CD4-positive, alpha-beta T cell (primary cell): ENCODE measurements around the gene PPM1L. TPM values are rescaled to one million over a fixed set of nuclear protein-coding genes. Genes with fewer than 3 reads are reported as not detected.

Source experiments
- ATAC-seq: fragments of 200-7000 bp; cut with Tn5 transposase; one replicate; pipeline ENCODE4 v1.10.0; 2022; ENCODE audit warnings: mild to moderate bottlenecking; ENCODE audit not compliant: poor library complexity
- CTCF ChIA-PET: fragments of 350-600 bp; sonication (Branson Sonifier 250); formaldehyde crosslinking; loops from one replicate; lab custom pipeline; 2021; ENCODE audit warnings: antibody characterized with exemption, inconsistent platforms; lab: Charles Lee
- POLR2A ChIA-PET: fragments of 350-600 bp; sonication (Branson Sonifier 250); formaldehyde crosslinking; loops from one replicate; lab custom pipeline; 2021; ENCODE audit warnings: antibody characterized with exemption, inconsistent platforms; lab: Charles Lee
- DNase-seq, 14 experiments: peaks; one replicate each; pipeline ENCODE4 v3.0.0-alpha.2; 2013 to 2020; ENCODE audit warnings: mixed read lengths in 2 of 14
- H3K27ac ChIP-seq, 2 donors: one replicate each; pipeline versions ENCODE4 v1.5.1 to v1.7.0; 2013; ENCODE audit warnings: low read length in 2 of 2, low read depth in 1 of 2, mild to moderate bottlenecking in 1 of 2
- H3K27me3 ChIP-seq, 2 experiments: 1 replicate in 1 of 2; 2 replicates in 1 of 2; pipeline versions ENCODE4 v1.6.1 to v1.7.0; 2013; ENCODE audit warnings: low read length in 2 of 2, control low read depth in 1 of 2, mild to moderate bottlenecking in 1 of 2, moderate library complexity in 1 of 2; ENCODE audit not compliant: insufficient read depth in 2 of 2, control insufficient read depth in 1 of 2
- H3K36me3 ChIP-seq: one replicate; pipeline ENCODE4 v1.6.1; 2013; ENCODE audit warnings: low read length, control low read depth; ENCODE audit not compliant: insufficient read depth
- H3K4me1 ChIP-seq: one replicate; pipeline ENCODE4 v1.6.1; 2013; ENCODE audit warnings: low read length, control low read depth; ENCODE audit not compliant: insufficient read depth
- H3K4me3 ChIP-seq: one replicate; pipeline ENCODE4 v1.5.1; 2013; ENCODE audit warnings: mild to moderate bottlenecking, low read length, moderate library complexity
- H3K9me3 ChIP-seq, 2 experiments: 1 replicate in 1 of 2; 2 replicates in 1 of 2; pipeline versions ENCODE4 v1.6.1 to v1.7.0; 2013; ENCODE audit warnings: low read length in 2 of 2, mild to moderate bottlenecking in 2 of 2, control low read depth in 1 of 2, moderate library complexity in 1 of 2; ENCODE audit not compliant: control insufficient read depth in 1 of 2, insufficient read depth in 1 of 2
- H3K27ac Mint-ChIP-seq: one replicate; pipeline ENCODE4 v1.8.0; 2020; ENCODE audit warnings: mixed read lengths
- H3K27me3 Mint-ChIP-seq: one replicate; pipeline ENCODE4 v1.8.0; 2021; ENCODE audit warnings: mixed read lengths
- H3K36me3 Mint-ChIP-seq: one replicate; pipeline ENCODE4 v1.8.0; 2021; ENCODE audit warnings: low read depth, mixed read lengths
- H3K4me1 Mint-ChIP-seq: one replicate; pipeline ENCODE4 v1.8.0; 2021; ENCODE audit warnings: low read depth, mixed read lengths
- H3K4me3 Mint-ChIP-seq: one replicate; pipeline ENCODE4 v1.8.0; 2020; ENCODE audit warnings: mild to moderate bottlenecking, mixed read lengths
- H3K9me3 Mint-ChIP-seq: one replicate; pipeline ENCODE4 v1.8.0; 2020; ENCODE audit warnings: mixed read lengths
- intact Hi-C, 2 experiments: fragments of 100-400 bp; cut with DNase I in 1 of 2; cut with micrococcal nuclease in 1 of 2; formaldehyde crosslinking; loops; one replicate each; pipeline versions ENCODE4 v1.15.1 to v1.9.0; 2023 to 2025; cut with DNase I, micrococcal nuclease
- total RNA-seq, 174 experiments: library from RNA in 2 of 174; stranded (reverse) in 2 of 174; gene quantifications; one replicate each; pipeline ENCODE4 v1.2.3 and lab custom pipeline; 2021 to 2026
- TF ChIP-seq, protein P1 (sequence below): fragments of 200-600 bp; IDR thresholded peaks from one replicate; pipeline ENCODE4 v1.8.0; 2022; ENCODE audit warnings: antibody characterized with exemption, mild to moderate bottlenecking

Gene PPM1L
- total RNA-seq, 2 experiments from 2014 or later: 3.0 to 3.4 TPM

DNA sequence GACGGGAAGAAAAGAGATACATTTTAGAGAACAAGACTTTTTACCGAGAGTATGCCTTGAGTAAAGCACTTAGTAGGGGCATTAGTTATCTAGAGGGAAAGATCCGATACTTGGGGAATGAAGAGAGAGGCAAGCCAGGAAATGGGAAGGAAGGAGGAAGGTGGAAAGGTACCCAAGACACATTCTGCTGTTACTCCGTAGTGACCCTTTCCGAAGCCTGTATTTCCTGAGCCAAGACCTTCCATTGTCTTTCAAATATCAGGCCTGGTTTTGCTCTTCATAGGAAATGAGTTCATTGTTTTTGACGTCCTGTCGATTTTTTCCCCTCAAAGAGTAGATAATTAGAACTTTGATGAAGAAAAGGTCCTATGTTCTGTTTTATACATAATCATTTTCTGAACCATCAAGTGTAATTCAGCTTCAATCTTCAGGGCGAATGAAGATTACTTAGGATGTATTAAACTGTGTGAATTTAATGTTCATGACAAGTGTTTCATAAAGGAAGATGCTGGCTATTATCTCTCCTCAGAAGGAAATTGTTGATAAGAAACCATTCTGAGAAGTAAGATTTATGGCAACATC lies 95.7 kb downstream of the PPM1L start:
- peaks cover 2% of the 10 kb centered on the region for H3K9me3 Mint-ChIP-seq
- no peaks in the 10 kb centered on the region for H3K36me3 ChIP-seq
- CTCF ChIA-PET: no interaction called here
- no peak overlapping the region for H3K27ac ChIP-seq
- H3K27ac Mint-ChIP-seq: no peak overlapping the region
- no peaks in the 10 kb centered on the region for H3K4me1 ChIP-seq
- intact Hi-C loops: no loop called here
- DNase-seq (no peak), ATAC-seq (no peak)
- H3K27me3 ChIP-seq: no peaks in the 10 kb centered on the region
- H3K9me3 ChIP-seq: no peaks in the 10 kb centered on the region
- no peaks in the 10 kb centered on the region for H3K27me3 Mint-ChIP-seq
- H3K4me1 Mint-ChIP-seq: no peaks in the 10 kb centered on the region
- H3K4me3 Mint-ChIP-seq: no peak overlapping the region
- no peaks in the 10 kb centered on the region for H3K36me3 Mint-ChIP-seq
- TF ChIP-seq, protein P1, sequence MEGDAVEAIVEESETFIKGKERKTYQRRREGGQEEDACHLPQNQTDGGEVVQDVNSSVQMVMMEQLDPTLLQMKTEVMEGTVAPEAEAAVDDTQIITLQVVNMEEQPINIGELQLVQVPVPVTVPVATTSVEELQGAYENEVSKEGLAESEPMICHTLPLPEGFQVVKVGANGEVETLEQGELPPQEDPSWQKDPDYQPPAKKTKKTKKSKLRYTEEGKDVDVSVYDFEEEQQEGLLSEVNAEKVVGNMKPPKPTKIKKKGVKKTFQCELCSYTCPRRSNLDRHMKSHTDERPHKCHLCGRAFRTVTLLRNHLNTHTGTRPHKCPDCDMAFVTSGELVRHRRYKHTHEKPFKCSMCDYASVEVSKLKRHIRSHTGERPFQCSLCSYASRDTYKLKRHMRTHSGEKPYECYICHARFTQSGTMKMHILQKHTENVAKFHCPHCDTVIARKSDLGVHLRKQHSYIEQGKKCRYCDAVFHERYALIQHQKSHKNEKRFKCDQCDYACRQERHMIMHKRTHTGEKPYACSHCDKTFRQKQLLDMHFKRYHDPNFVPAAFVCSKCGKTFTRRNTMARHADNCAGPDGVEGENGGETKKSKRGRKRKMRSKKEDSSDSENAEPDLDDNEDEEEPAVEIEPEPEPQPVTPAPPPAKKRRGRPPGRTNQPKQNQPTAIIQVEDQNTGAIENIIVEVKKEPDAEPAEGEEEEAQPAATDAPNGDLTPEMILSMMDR: no peak
- POLR2A ChIA-PET: no interaction called here
- H3K4me3 ChIP-seq: no peak overlapping the region

DNA sequence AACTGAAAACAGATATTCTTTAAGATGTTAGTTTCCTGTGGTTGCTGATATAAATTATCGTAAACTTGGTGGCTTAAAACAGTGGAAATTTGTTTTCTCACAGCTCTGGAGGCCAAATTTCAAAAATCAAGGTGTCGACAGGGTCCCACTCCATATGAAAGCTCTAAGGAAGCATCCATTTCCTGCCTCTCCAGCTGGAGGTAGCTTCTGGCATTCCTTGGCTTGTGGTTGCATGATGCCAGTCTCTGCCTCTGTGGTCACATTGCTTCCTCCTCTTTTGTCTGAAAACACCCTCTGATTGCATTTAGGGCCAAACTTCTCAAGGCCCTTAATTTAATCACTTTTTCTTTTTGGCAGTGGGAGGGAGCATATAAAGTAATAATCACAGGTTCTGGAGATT lies 96.8 kb downstream of the PPM1L start:
- Mint-ChIP-seq H3K36me3 (no peaks in the 10 kb centered on the region), H3K4me3 (no peak overlapping the region), H3K27me3 (no peaks in the 10 kb centered on the region), H3K9me3 (peaks cover 2% of the 10 kb centered on the region), H3K27ac (no peak overlapping the region), H3K4me1 (no peaks in the 10 kb centered on the region)
- CTCF ChIA-PET: no interaction called here
- TF ChIP-seq, protein P1: no peak
- Histone ChIP-seq H3K4me3 (no peak overlapping the region), H3K4me1 (no peaks in the 10 kb centered on the region), H3K27ac (no peak overlapping the region), H3K9me3 (no peaks in the 10 kb centered on the region), H3K36me3 (no peaks in the 10 kb centered on the region), H3K27me3 (no peaks in the 10 kb centered on the region)
- intact Hi-C loops: no loop called here
- POLR2A ChIA-PET: no interaction called here
- DNase-seq: no peak
- no peak for ATAC-seq

DNA sequence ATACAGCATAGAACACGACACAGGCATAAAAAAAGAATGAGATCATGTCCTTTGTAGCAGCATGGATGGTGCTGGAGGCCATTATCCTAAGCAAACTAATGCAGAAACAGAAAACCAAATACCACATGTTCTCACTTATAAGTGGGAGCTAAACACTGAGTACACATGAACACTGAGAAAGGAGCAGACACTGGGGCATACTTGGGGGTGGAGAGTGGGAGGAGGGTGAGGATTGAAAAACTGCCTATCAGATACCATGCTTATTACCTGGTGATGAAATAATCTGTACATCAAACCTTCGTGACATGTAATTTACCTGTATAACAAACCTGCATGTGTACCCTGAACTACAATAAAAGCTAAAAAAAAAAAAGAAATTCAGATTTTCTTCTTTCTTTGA lies 100.4 kb downstream of the PPM1L start:
- intact Hi-C loops: no loop called here
- DNase-seq: no peak
- TF ChIP-seq, protein P1: no peak
- no peak for ATAC-seq
- CTCF ChIA-PET: no interaction called here
- H3K9me3 ChIP-seq: no peaks in the 10 kb centered on the region
- Mint-ChIP-seq H3K4me1 (no peaks in the 10 kb centered on the region), H3K9me3 (no peaks in the 10 kb centered on the region), H3K4me3 (no peak overlapping the region), H3K27me3 (no peaks in the 10 kb centered on the region), H3K27ac (no peak overlapping the region), H3K36me3 (no peaks in the 10 kb centered on the region)
- H3K4me3 ChIP-seq: no peak overlapping the region
- no peak overlapping the region for H3K27ac ChIP-seq
- POLR2A ChIA-PET: no interaction called here
- no peaks in the 10 kb centered on the region for H3K4me1 ChIP-seq
- no peaks in the 10 kb centered on the region for H3K27me3 ChIP-seq
- H3K36me3 ChIP-seq: no peaks in the 10 kb centered on the region
